Stimulated activated CD4-positive, alpha-beta T cell treated with anti-CD3 and anti-CD28 coated beads, TNF-alpha, amount 100 ng/mL, for 4 hours (primary cell): Measurements from ENCODE around the gene TMPRSS2.

ENCODE experiments used
- DNase-seq, 3 experiments: peaks; one replicate each; pipeline ENCODE4 v3.0.0-alpha.2; 2020; ENCODE audit warnings: low read depth in 3 of 3

Gene TMPRSS2

DNA sequence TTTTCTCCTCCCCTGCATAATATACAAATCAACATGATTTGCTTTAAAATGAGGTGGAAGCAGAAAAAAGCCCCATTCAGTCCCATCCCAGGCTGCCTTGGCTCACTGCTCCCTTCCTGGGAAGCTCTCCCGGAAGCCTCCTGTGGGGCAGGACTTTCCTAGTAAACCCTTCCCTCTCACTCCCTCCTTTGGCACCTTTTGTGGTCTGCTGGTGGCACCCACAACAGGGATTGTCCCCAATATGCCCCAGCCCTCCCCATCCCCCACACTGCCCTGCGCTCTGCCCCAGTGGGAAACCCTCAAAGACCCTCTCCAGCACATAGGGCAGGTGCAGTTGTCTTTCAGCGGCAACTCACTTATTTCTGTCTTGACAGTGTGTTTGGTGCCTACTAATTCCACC lies 1.8 kb upstream of the TMPRSS2 start:
- DNase-seq: no peak

DNA sequence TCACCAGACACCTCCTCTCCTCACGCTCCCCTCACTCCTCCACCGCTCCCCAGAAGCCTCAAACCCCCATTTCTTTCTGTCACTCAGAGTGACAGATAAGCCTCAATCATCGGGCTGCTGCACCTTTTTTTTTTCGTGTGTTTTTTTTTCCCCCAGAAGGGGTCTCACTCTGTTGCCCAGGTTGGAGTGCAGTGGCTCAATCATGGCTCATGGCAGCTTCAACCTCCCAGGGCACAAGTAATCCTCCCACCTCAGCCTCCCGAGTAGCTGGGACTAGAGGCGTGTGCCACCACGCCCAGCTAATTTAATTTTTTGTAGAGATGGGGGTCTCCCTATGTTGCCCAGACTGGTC lies 1.2 kb upstream of the TMPRSS2 start:
- no peak for DNase-seq

DNA sequence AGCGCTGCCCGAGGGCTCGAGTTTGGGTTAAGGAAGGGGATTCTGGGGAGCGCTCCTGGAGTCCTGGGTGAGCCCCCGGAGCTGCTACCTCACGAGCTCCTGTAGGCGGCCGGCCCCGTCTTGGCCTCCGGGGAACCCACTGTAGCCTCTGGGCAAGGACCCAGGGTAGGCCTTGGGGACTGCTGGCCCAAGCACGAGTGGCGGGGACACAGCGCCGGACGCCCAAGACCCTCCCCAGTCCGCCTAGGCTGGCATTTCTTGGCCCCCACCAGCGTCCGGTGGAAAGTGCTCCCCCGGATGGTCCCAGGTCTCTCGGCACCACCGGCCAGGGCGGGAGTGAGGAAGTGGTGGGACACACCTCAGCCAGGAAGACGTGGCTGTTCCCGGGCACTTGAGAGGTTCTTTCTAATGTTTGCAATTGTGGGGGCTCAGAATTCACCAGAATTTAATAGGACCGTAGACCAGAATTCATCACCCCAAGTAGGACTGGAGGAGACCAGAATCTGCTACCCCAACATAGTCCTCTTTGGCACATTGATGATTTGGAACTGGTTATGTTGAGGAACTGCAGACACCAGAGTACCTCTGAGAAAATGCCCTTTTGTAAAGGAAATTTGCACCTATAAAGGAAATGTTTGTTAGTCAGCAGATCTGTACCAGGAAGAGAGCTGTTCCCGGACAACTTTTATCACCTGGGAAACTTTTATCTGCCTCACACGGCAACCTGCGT lies 622 bp upstream of the TMPRSS2 start:
- no peak for DNase-seq

DNA sequence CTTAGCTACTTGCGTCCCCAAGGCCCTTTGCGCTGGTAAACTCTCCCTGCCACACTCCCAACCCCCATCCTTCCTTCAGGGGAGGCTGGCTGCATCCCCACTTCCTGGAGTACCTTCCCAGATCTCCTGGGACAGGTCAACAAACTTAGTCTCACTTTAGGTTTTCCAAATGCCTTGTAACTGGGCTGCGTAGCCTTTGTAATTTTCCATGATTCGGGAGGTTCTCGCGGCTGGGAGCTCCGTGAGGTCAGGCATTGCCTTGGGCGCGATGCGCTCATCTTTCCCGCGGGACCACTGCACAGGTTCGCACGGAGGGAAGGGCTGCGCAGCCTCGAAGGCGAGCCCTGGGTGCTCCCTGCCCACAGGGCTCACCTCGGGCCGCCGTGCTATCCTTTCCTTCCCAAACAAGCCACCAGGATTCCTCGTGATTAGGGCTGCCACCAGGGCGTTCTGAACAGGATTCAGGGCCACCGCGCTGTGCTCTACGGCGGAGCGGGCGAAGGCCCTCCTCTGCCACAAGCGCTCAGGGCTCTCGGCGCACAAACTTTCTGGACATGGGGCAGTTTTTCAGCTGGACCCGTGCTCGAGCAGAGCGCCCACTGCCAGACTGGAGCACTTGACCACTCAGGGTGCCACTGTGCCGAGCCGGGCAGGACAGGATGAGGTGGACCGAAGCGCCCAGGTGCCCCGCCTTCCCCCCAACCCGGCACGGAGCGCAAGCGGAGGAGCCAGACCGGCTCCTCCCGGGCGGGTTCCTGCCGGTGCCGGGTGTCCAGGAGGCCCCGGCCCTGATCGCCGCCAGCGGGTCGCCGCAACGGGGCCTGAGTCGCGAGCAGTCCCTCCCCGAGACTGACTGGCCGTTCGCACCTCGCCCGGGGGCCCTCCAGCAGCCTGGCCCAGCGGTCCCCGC lies 1.1 kb downstream of the TMPRSS2 start:
- DNase-seq: no peak

DNA sequence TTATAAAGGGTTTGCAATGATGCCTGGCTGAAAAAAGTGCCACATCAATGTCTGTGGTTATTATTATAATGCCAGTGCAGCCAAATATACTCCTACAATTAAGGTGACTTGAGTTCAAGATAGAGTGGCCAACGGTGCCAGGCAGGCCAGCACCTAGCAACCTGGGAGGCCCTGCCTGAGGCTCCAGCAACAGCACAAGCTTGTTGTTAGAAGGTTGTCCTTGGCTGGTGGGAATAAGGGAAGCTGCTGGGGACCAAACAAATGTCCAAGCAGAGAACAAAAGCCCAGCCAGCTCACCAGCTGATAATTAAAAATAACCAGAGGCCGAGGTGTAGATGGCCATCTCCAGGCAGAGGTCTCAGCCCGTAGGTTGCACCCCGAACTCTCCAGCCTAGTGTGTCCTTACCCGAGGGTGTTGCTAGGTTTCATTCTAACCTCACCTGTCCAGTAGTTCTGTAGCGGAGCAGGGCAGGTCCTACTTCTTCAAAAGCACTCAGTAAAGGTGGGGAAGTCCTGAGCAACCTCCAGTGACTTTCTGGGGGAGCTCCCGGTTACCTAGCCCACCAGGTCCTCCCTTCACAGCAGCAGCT lies 1.9 kb downstream of the TMPRSS2 start:
- no peak for DNase-seq

DNA sequence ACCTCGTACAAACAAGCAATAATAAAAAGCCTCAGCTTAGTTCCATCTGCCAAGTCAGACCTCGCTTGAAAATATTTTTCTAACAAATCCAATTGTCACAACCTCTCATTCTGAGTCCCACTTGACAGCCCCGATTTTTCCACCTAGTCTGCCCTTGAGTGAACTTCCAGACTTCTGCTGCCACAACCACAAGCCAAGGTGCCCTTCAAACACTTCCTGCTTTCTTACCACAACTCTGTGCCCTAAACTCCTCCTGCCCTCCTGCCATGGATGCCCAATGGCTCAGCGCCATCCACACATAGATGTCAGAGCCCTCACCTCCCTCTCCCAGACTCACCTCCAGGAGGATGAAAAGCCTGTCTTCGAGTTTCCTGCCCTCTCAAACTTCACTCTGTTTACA lies 3.9 kb downstream of the TMPRSS2 start:
- DNase-seq: no peak

DNA sequence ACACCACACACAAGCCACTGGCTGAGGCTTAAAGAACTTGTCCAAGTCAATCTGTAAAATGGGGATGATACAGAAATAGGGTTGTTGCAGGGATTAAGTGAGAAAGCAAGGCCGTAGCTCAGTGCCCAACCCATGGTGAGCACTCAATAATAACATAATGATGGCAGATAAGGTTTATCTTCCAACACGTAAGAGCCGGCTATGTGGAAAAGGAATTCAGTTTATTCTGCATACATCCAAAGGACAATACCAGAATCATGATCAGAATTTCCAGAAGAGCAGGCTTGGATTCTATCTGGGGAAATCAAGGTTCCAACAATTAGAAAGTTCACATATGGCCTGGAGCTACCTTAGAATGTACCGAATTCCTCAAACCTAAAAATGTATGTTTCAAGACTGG lies 4.6 kb downstream of the TMPRSS2 start:
- no peak for DNase-seq

DNA sequence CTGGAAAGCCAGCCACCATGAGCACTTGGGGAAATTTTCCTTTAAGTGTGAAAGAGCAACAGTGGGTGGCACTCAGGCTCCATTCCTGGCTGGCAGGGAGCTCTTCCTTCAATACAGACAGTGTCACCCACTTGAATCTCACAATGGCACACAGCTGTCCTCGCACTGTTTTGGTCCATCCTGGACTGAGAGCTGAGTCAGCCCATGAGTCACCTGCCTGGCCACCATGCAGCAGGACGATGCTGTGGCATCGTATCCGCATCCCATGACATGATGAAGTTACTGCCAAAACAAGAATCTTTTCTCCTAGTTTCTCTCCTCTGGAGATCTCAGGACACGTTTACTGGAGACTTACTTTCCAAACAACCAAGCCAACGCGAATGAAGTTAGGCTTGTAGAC lies 6.0 kb downstream of the TMPRSS2 start:
- no peak for DNase-seq

DNA sequence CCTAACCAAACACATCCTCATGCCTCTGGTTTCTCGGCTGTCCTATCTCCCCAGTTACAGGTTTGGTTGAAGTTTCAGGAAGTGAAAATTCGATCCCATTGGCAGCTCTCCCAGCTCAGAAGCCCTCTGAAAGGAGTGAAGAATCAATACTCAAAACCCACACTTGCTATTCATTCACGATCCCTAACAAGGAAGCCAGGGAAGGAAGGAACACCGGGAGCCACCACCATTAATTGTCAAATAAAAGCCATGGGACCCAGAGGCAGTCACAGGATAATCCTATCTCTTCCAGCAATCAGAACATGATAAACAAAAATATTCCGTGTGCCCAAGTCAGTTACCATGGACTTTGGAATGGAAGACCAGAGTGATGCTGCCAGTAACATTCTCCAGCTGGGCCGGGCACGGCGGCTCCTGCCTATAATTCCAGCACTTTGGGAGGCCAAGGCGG lies 7.0 kb downstream of the TMPRSS2 start:
- no peak for DNase-seq

DNA sequence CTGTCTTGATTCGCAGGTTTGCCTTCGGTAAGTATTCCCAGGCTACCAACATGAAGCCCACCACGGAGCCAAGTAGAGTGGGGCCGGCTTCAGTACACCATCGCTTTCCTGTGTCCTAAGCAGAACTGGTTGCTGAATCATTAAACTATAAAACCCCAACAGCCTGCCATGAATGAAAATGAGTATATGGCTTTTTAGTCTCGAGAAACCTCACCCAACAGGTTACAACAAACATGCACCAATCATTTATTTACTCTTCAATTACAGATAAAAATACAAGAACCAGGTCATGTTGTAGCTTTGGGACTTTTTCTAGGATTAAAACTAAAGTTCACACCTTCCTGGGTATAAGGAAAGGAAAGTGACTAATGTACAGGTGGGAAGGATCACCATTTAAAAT lies 7.6 kb downstream of the TMPRSS2 start:
- DNase-seq: no peak

DNA sequence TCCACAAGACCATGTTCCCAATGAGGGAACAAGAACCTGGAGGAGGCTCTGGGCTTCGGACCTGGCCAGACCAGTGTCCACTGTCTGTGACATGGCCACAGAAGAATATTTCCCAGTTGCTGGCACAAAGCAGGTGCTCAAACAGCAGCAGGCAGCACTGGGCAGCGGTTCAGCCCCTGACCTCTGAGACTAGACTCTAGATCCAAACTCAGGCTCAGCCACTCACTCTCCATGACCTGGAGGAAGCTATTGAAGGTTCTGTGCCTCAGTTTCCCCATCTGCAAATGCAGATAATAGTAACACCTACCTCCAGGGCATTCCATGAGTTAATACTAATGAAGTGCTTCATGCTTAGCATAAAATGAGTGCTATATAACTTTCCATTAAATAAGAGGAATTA lies 8.0 kb downstream of the TMPRSS2 start:
- no peak for DNase-seq

DNA sequence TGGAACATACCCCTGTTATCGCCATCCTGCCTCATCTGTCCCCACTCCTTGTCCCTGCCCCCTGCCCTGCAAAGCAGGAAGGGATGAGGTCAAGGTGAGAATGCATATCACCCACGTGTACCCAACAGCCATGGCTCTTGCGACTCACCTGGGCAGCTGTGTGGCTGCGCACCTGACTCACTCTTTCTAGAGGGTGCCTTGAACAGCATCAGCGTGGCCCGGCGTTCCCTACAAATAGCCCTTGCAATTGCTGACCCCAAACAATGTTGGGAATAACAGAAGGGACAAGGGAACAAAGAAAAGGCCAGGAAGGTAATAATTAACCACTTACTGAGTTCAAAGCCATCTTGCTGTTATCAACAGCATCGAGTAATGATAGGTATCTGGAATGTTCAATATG lies 10.2 kb downstream of the TMPRSS2 start:
- DNase-seq: no peak

DNA sequence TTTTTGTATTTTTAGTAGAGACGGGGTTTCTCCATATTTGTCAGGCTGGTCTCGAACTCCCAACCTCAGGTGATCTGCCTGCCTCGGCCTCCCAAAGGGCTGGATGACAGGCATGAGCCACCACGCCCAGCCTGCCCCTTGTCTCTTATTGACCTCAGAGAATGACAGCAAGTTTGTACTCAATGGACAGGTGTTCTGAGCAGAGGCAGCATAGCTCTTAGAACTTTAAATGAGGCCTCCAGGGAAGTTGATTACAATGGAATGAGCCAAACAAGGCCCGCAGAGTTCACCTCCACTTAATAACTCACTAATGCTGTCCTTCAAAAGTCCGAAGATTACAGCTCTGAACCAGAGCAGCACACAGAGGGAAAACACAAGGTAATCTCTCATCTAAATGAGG lies 10.9 kb downstream of the TMPRSS2 start:
- no peak for DNase-seq

DNA sequence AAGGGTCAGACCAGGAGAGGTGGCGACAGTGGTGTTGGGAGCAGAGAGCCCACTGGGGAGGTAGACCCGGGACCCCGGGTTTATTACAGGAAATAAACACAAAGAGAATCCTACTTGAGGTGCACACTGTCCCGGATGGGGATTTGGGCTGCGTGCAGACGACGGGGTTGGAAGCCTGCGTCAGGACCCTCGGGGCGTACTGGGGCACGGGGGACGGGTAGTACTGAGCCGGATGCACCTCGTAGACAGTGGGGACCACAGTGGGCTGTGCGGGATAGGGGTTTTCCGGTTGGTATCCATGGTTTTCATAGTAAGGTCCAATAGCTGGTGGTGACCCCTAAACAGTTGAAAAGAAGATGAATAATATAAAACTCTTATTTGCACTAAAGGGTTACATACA lies 13.7 kb downstream of the TMPRSS2 start:
- DNase-seq: no peak

DNA sequence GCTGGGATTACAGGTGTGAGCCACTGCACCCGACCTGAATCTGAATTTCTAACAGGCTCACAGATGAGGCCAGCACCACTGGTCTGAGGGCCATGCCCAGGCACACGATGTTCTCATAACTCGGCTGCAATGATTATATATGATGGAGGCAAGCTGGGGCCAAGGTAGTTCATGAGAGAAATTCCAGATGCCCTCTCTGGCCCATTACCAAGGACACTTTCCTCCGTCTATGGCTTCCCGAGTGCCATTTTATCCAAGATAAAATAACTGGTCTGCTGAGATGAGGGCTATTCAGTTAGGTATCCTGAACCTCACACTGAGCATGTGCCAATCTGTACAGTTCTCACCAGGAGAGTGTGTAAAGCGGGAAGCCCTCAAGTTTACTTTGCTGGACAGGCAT lies 16.5 kb downstream of the TMPRSS2 start:
- DNase-seq: no peak

DNA sequence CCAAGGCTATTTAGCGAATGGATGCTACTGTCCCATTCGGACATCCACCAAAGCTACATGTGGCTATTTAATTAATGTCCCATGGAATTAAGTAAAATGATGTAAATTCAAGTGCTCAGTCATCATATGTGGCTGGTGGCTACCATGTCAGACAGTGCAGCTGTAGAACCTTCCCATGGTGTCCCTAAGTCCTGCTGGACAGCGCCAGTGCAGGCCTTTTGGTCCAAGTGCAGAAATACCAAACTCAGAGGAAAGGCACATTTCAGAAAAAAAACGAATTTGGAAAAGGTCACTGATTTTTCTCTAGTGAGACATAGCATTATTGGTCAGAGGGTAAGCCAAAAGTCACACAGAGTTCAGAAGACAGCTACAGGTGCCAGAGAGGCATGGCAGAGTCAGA lies 17.6 kb downstream of the TMPRSS2 start:
- DNase-seq: no peak

DNA sequence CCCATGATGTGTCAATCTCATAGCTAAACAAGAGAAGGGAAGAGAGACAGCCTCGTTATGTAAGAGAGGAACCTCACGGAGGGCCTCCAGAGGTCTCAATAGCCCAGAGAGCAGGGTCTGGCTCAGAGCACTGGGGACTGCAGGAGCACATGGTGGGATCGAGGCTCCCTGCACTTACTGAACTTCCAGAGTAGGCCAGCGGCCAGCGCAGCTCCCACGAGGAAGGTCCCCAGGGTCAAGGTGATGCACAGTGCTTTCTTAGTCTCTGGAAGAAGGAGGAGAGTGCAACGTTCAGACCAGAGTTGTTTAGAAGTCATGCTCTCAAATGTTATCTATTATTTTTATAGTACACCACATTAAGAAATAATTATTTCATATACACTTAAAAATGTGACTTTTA lies 18.6 kb downstream of the TMPRSS2 start:
- DNase-seq: no peak

DNA sequence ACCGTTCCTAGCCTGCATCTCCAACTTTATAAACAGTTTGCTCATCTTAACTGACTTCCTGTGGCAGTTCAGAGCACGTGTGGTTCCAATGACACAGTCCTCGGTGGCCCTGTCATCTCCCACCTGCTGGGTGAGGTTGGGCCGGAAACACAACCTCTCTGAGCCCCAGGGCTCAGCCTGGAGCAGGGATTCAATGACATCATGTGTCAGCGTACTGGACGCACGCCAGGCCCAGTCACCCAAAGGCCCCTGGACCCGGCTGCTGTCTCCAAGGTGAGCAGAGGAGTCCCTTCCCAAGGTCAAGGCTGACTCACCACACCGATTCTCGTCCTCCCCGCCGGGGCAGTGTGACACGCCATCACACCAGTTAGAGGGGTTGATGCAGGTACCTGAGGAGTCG lies 19.9 kb downstream of the TMPRSS2 start:
- DNase-seq: no peak

DNA sequence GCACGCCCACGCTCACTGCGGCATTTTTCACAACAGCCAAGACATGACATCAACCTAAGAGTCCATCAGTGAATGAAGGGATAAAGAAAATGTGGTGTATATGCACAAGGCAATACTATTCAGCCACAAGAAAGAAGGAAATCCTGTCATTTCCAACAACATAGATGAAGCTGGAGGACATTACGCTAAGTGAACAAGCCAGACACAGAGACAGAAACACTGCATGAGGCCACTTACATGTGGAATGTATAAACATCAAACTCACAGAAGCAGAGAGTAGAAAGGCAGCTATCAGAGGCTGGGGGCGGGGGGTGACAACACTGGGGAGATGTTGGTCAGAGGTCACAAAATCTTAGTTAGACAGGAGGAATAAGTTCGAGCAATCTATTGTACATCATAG lies 20.9 kb downstream of the TMPRSS2 start:
- no peak for DNase-seq

DNA sequence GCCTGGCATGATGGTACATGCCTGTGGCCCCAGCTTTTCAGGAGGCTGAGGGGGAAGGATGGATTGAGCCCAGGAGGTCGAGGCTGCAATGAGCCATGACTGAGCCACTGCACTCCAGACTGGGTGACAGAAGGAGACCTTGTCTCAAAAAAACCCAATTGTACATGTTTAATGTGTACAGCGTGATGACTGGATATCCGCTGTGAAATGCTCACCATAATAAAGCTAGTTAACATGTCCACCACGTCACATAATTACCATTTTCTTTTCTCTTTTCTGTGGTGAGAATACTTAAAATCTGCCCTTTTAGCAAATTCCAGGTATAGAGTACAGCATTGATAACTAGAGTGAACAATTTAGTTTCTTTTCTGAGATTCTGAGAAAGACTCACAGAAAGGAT lies 24.0 kb downstream of the TMPRSS2 start:
- DNase-seq: no peak

DNA sequence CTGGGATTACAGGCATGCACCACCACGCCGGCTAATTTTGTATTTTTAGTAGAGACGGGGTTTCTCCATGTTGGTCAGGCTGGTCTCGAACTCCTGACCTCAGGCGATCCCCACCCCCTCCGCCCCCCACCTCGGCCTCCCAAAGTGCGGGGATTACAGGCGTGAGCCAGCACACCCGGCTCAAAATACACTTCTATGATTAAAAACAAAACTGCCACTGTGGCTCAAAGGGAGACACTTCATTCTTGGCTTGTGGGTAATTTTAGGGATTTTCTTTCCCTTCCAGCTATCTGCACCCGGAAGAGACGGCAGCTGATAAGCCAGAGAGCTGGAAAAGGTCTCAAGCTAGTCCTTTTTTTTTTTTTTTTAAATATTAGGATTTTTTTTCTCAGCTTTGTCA lies 24.5 kb downstream of the TMPRSS2 start:
- no peak for DNase-seq

DNA sequence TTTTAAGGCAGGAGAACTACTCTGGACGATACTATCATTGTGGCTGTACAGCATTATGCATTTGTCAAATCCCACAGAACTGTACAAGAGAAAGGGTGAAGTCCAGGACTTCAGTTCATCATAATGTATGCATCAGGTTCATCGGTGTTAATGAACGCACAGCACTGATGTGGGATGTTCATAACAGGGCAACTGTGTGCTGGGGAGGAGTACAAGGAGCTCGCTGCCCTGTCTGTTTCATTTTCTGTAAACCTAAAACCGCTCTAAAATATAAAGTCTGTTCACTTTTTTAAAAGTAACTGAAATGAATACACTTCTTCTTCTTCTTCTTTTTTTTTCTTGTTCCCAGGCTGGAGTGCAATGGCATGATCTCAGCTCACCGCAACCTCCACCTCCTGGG lies 25.0 kb downstream of the TMPRSS2 start:
- DNase-seq: no peak

DNA sequence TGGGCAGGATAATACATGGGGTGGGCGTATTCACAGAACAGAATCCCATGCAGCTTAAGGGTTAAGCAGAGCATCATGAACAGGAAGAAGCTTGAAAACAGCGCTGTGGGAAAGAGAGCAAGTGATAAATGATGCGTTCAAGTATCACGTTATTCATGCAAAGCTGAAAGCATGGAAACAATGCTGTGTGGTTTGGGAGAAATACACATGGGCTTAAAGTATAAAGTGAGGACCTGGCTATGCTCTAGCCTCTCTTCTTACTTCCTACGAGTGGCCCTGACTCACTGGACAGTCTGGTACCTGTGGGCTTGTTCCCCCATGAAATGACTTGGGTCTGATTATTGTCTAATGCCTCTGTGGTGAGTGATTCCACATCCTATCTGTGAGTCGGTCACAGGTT lies 25.7 kb downstream of the TMPRSS2 start:
- DNase-seq: no peak
